IgD-negative memory B cell (primary cell): ENCODE data around the gene GLIS1. TPM values are rescaled to one million over a fixed set of nuclear protein-coding genes. Genes with fewer than 3 reads are reported as not detected.

Experiments used
- polyA plus RNA-seq: library from polyadenylated mRNA; unstranded; fragments of 300-500 nt; fragmentation: Illumina TruSeq; gene quantifications from one replicate; pipeline ENCODE4 v1.2.3, GENCODE V29; 2021

Gene GLIS1
- polyA plus RNA-seq, 1 donor from 2014 or later = not detected

Other genes with a start within 250 kb of the GLIS1 start
- 6.8 TPM for gene NDC1, start 99.1 kb upstream of the GLIS1 start, polyA plus RNA-seq
- gene YIPF1, start 150.6 kb upstream of the GLIS1 start, polyA plus RNA-seq = 22.2 TPM
- gene DIO1, start 155.0 kb upstream of the GLIS1 start, polyA plus RNA-seq = 0.18 TPM
- gene IFT25, start 206.5 kb upstream of the GLIS1 start, polyA plus RNA-seq = 58.6 TPM
- gene LRRC42, start 207.2 kb upstream of the GLIS1 start, polyA plus RNA-seq = 10.4 TPM